Choroid plexus epithelial cell (primary cell): ENCODE measurements around the gene NLRP13.
"Not testable (repeated sequence)": the region's sequence is repeated elsewhere in the genome, so short reads cannot be mapped to it uniquely, and the experiment has no call there.

Experiments
- DNase-seq: peaks from one replicate; pipeline ENCODE4 v3.0.0-alpha.2; 2010; ENCODE audit warnings: low read depth
- H3K4me3 ChIP-seq: 2 replicates; pipeline ENCODE4 v1.5.1; 2011; ENCODE audit warnings: low read depth, mild to moderate bottlenecking, control low read depth, low read length, moderate library complexity
- TF ChIP-seq, protein P1 (sequence below): conservative IDR thresholded peaks from 2 replicates; pipeline ENCODE4 v1.5.1; 2011; ENCODE audit warnings: low read depth, mild to moderate bottlenecking, control low read depth, inconsistent platforms, low read length, moderate library complexity

The NLRP13 gene

DNA sequence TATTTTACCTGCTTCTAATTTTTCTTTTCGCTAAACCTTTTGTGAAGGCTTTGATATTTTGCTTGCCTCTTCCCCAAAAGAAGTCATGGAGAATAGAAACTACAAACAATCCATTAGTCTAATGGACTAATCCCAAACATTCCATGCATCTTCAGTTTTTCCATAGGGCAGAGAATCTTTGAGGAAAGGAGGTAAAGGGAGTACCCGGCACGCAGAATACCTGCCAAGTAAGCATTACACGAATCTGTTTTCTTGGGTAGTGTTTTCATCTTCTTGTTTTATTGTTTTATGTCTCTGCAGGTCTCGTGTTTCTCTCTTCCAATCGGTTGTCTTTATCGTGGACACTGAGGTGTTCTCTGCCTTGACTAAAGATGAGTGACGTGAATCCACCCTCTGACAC, 15.4 kb upstream of the NLRP13 start, which contains the start of gene NLRP8:
TSS of gene NLRP8 (plus strand) at position 301 of the 400 bp plus-strand sequence.
- TF ChIP-seq, protein P1, sequence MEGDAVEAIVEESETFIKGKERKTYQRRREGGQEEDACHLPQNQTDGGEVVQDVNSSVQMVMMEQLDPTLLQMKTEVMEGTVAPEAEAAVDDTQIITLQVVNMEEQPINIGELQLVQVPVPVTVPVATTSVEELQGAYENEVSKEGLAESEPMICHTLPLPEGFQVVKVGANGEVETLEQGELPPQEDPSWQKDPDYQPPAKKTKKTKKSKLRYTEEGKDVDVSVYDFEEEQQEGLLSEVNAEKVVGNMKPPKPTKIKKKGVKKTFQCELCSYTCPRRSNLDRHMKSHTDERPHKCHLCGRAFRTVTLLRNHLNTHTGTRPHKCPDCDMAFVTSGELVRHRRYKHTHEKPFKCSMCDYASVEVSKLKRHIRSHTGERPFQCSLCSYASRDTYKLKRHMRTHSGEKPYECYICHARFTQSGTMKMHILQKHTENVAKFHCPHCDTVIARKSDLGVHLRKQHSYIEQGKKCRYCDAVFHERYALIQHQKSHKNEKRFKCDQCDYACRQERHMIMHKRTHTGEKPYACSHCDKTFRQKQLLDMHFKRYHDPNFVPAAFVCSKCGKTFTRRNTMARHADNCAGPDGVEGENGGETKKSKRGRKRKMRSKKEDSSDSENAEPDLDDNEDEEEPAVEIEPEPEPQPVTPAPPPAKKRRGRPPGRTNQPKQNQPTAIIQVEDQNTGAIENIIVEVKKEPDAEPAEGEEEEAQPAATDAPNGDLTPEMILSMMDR: no peak
- no peak within 1 kb of the TSS for H3K4me3 ChIP-seq
- DNase-seq: no peak

DNA sequence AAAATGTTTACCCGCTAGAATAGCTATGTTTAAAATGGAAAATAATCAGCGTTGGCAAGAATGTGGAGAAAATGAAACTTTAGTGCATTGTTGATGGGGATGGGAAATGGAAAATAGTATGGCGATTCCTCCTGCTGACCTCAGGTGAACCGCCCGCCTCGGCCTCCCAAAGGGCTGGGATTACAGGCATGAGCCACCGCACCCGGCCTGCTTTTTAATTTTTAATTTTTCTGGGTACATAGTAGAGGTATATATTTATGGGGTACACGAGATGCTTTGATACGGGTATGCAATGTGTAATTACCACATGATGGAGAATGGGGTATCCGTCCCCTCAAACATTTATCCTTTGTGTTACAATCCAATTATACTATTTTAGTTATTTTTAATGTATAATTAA, 8.2 kb upstream of the NLRP13 start:
- TF ChIP-seq, protein P1: no peak
- DNase-seq: no peak
- H3K4me3 ChIP-seq: no peak overlapping the region

DNA sequence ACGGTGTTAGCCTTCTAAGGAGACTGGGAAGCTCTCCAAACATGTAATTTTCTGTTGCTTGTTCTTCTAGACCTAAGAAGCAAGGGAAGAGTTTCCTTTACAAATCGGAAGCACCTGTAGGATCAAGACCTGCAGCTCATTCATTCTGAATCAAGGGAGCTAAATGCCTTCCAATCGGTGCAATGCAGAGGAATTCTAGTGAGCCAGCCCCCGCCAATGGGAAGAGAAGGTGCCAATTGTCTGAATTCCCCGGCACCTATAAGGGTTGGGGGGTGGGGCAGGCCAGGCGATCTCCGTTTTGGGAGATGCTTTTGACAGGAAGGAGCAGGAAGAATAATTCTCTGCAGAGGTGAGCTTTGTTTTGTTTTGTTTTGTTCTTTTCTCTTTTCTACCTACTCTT, 7.1 kb upstream of the NLRP13 start:
- no peak for DNase-seq
- TF ChIP-seq, protein P1: no peak
- no peak overlapping the region for H3K4me3 ChIP-seq

DNA sequence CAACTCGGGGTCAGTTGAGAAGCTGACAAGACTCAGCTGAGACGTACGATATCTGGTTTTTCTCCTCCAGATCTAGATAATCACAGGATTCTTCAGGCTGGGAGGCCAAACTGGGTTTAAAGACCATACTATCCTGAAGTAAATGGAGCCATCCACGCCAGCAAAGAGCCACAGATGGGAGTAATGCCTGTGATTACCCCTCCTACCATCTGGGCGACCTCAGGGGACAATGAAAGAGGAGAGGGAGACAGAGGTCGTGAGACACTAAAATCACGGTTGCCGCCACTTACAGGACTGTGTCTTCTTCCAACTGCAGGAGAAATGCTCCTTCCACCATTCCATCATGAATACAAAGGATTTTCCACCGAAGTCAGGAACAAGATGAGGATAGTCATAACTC, 3.1 kb upstream of the NLRP13 start:
- TF ChIP-seq, protein P1: no peak
- DNase-seq: no peak
- H3K4me3 ChIP-seq: no peak overlapping the region

- TF ChIP-seq, protein P1: no peak
- DNase-seq: no peak
- H3K4me3 ChIP-seq: no peak overlapping the region
These were observed 1.1 kb downstream of the NLRP13 start for GRCh38 chr19:55930996-55931515.

- not testable (repeated sequence) for DNase-seq, H3K4me3 ChIP-seq
These were observed 2.9 kb downstream of the NLRP13 start for GRCh38 chr19:55929258-55929657.

DNA sequence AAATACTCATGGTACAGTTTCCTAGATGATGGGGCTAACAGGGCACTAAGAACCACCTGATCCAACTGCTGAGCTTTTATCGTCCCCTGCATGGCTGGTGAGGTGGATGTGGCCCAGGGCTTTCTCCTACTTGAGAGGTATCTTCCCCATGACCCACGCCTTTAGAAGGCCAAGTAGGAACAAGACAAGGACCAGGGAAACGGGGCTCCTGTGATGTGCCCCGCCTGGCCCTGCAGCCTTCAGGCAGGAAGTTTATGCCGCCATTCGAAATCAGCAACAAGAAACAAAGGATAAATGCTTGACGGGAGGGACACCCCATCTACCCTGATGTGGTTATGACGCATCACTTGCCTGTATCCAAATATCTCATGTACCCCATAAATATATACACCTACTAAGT, 4.1 kb downstream of the NLRP13 start:
- H3K4me3 ChIP-seq: no peak overlapping the region
- no peak for DNase-seq
- TF ChIP-seq, protein P1: no peak

GRCh38 chr19:55923556-55923955, 8.6 kb downstream of the NLRP13 start:
- DNase-seq: no peak
- TF ChIP-seq, protein P1: no peak
- H3K4me3 ChIP-seq: no peak overlapping the region
